OCI-LY7 (cell line): ENCODE results near the gene TMC8. TPM values are rescaled to one million over a fixed set of nuclear protein-coding genes. Genes with fewer than 3 reads are reported as not detected.
A peak's percentile ranks its signal among the peaks of the same experiment; 100 is the strongest.

ENCODE experiments used
- BruUV-seq: library from RNA; stranded (reverse); fragments of 400-500 nt; replicated peaks from 2 replicates; lab custom pipeline; 2021; lab: Mats Ljungman, UMichigan
- CTCF ChIA-PET: fragments of 300-600 bp; sonication (Branson Sonifier 250); formaldehyde crosslinking; loops from one replicate; lab custom pipeline; 2022; ENCODE audit warnings: antibody characterized with exemption; ENCODE audit not compliant: unreplicated experiment; lab: Charles Lee
- POLR2A ChIA-PET: fragments of 300-600 bp; sonication (Branson Sonifier 250); formaldehyde crosslinking; loops from one replicate; lab custom pipeline; 2022; ENCODE audit warnings: antibody characterized with exemption; lab: Charles Lee
- DNase-seq: peaks from one replicate; pipeline ENCODE4 v3.0.0-alpha.2; 2015; ENCODE audit warnings: low spot score
- H2AFZ ChIP-seq: fragments of 200-600 bp; sonication (generic), shearing (Covaris generic); 2 replicates; pipeline ENCODE4 v1.6.1; 2014; ENCODE audit warnings: mild to moderate bottlenecking, antibody characterized with exemption, low read length, moderate library complexity
- H3K27ac ChIP-seq: fragments of 200-600 bp; sonication (generic); 2 replicates; pipeline ENCODE4 v1.5.1; 2014; ENCODE audit warnings: mixed run types, low read depth, mild to moderate bottlenecking, moderate library complexity, low read length, inconsistent platforms; ENCODE audit not compliant: poor library complexity, severe bottlenecking
- H3K36me3 ChIP-seq: fragments of 200-600 bp; sonication (generic); 2 replicates; pipeline ENCODE4 v1.6.1; 2014; ENCODE audit warnings: mild to moderate bottlenecking, antibody characterized with exemption, low read length, moderate library complexity, mixed read lengths; ENCODE audit not compliant: insufficient read depth
- H3K4me1 ChIP-seq: fragments of 200-600 bp; sonication (generic); 2 replicates; pipeline ENCODE4 v1.5.1; 2014; ENCODE audit warnings: mild to moderate bottlenecking, low read length; ENCODE audit not compliant: insufficient read depth, poor library complexity, severe bottlenecking
- H3K4me2 ChIP-seq: fragments of 200-600 bp; sonication (generic); 2 replicates; pipeline ENCODE4 v1.6.1; 2014; ENCODE audit warnings: mild to moderate bottlenecking, low read length
- H3K4me3 ChIP-seq: fragments of 200-600 bp; sonication (generic); 2 replicates; pipeline ENCODE4 v1.5.1; 2014; ENCODE audit warnings: mild to moderate bottlenecking, low read depth, low read length; ENCODE audit not compliant: poor library complexity, severe bottlenecking
- H3K79me2 ChIP-seq: fragments of 200-600 bp; sonication (generic); 2 replicates; pipeline ENCODE4 v1.6.1; 2016; ENCODE audit warnings: low read depth, mild to moderate bottlenecking, low read length, moderate library complexity, mixed read lengths; ENCODE audit not compliant: insufficient read depth
- H3K9me2 ChIP-seq: fragments of 200-600 bp; sonication (generic); 2 replicates; pipeline ENCODE4 v1.6.1; 2016; ENCODE audit warnings: mild to moderate bottlenecking, low read length, mixed read lengths; ENCODE audit not compliant: insufficient read depth
- H3K9me3 ChIP-seq: fragments of 200-600 bp; sonication (generic); 2 replicates; pipeline ENCODE4 v1.6.1; 2014; ENCODE audit warnings: mild to moderate bottlenecking, mixed run types, low read length, mixed read lengths
- H4K20me1 ChIP-seq: fragments of 200-600 bp; sonication (generic); 2 replicates; pipeline ENCODE4 v1.6.1; 2014; ENCODE audit warnings: mild to moderate bottlenecking, antibody characterized with exemption, low read length, moderate library complexity, mixed read lengths; ENCODE audit not compliant: insufficient read depth
- EZH2phosphoT487 ChIP-seq: fragments of 200-600 bp; sonication (generic); IDR thresholded peaks from 2 replicates; pipeline ENCODE4 v1.6.1; 2018; ENCODE audit warnings: low read depth, borderline replicate concordance, mild to moderate bottlenecking, mixed run types, antibody characterized with exemption, low read length, moderate library complexity, mixed read lengths
- intact Hi-C: fragments of 100-400 bp; cut with micrococcal nuclease; formaldehyde crosslinking; loops from one replicate; pipeline ENCODE4 v1.10.0; 2022; ENCODE audit not compliant: unreplicated experiment
- total RNA-seq, 2 experiments: library from RNA; depleted of rRNA in 1 of 2; stranded (reverse); fragments of >200 nt in 1 of 2; shearing (Covaris generic) in 1 of 2; gene quantifications; 2 replicates each; pipeline ENCODE4 v1.2.3, GENCODE V29; 2014 to 2022
- TF ChIP-seq, protein P1 (sequence below): fragments of 200-600 bp; sonication (generic); conservative IDR thresholded peaks from 2 replicates; pipeline ENCODE4 v1.5.1; 2014; ENCODE audit warnings: mild to moderate bottlenecking, antibody characterized with exemption, low read length, moderate library complexity, mixed read lengths

TMC8 gene
- total RNA-seq, 2 experiments from 2014 or later: 83.8 to 236 TPM

DNA sequence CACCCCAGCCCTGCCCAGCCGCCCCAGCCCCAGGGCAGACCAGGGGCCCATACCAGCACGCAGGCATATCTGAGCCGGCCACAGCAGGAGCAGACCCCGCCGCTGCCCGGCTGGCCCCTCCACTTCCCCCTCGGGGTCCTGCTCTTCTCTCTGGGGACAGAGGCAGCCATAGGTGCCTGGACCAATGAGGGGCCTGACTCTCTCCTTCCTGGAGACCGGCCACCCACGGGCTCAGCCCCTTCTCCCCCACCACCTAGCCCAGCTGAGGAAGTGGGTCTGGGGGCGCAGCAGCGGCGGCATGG, 5.8 kb upstream of the TMC8 start:
- Histone ChIP-seq H3K4me1 (peaks cover 72% of the 10 kb centered on the region), H4K20me1 (no peaks in the 10 kb centered on the region), H3K27ac (peak overlapping the region; percentile 91), H3K9me2 (no peaks in the 10 kb centered on the region), H3K79me2 (peaks cover 7% of the 10 kb centered on the region; the same call in 1 of the 2 replicates), H3K36me3 (peaks cover 41% of the 10 kb centered on the region), H3K9me3 (no peaks in the 10 kb centered on the region), H2AFZ (peak overlapping the region; percentile 17; the same call in 1 of the 2 replicates), H3K4me2 (peak overlapping the region; percentile 96), H3K4me3 (peak overlapping the region; percentile 81)
- intact Hi-C loops: loop anchor here (2.0 to 5.0 kb wide), 2 partner anchors 62 to 677 kb away; partner anchors contain the start of genes AFMID and TK1
- ChIA-PET CTCF (interaction anchor here (0.7 to 1.2 kb wide), 3 partner anchors 13 to 61 kb away, joined by 3 to 6 read pairs (median 5); no protein-coding TSS in a partner anchor), POLR2A (interaction anchor here (0.6 to 1.6 kb wide), 6 partner anchors 28 to 166 kb away, joined by 3 to 5 read pairs (median 4); partner anchors contain the start of gene TNRC6C)
- BruUV-seq: no TSS peak
- no peak for DNase-seq
- TF ChIP-seq, protein P1, sequence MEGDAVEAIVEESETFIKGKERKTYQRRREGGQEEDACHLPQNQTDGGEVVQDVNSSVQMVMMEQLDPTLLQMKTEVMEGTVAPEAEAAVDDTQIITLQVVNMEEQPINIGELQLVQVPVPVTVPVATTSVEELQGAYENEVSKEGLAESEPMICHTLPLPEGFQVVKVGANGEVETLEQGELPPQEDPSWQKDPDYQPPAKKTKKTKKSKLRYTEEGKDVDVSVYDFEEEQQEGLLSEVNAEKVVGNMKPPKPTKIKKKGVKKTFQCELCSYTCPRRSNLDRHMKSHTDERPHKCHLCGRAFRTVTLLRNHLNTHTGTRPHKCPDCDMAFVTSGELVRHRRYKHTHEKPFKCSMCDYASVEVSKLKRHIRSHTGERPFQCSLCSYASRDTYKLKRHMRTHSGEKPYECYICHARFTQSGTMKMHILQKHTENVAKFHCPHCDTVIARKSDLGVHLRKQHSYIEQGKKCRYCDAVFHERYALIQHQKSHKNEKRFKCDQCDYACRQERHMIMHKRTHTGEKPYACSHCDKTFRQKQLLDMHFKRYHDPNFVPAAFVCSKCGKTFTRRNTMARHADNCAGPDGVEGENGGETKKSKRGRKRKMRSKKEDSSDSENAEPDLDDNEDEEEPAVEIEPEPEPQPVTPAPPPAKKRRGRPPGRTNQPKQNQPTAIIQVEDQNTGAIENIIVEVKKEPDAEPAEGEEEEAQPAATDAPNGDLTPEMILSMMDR: no peak
- TF ChIP-seq EZH2phosphoT487: no peak

DNA sequence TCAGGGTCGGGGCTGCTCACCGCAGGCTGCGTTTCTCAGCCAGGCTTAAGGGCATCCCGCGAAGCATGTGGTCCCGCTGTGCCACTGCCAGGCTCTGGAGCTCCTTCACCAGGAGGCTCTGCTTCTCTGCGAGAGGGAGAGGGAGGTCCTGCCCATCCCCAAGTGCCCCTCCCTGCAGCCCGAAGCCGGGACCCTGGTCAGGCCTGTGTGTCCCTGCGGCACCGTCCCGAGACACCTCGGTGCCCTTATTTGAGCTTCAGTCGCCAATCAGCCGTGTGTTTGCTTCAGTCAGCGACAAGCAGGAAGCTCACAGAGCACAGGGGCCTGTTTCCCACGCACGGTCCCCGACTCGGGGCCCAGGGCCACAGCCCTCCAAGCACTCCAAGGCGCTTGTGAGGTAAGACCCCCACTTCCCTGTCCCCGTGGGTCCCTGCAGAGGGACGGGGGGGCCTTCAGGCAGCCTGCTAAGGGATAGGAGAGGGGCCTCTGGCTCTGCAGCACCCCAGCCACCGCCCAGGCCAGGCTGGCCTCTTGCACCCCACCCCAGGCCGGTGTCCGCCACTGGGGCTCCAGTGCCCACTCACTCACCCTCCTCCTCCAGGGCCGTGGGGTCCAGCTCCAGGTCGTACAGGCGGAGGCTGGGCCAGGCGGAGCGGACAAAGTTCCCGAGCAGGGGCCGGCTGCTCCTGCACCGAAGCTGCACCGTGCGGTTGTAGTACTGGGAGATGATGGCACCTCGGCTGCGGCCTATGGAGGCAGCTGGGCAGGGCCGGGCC, 5.2 kb upstream of the TMC8 start:
- CTCF ChIA-PET: interaction anchor here (0.6 to 1.2 kb wide), 4 partner anchors 11 to 61 kb away, joined by 3 to 6 read pairs (median 4); no protein-coding TSS in a partner anchor
- TF ChIP-seq, protein P1: no peak
- no peak for TF ChIP-seq EZH2phosphoT487
- Histone ChIP-seq H3K9me2 (no peaks in the 10 kb centered on the region), H3K79me2 (peaks cover 7% of the 10 kb centered on the region; the same call in 1 of the 2 replicates), H4K20me1 (no peaks in the 10 kb centered on the region), H3K4me3 (peak overlapping the region; percentile 81), H3K4me1 (peaks cover 77% of the 10 kb centered on the region), H3K4me2 (peak overlapping the region; percentile 96), H3K27ac (peak overlapping the region; percentile 91), H3K9me3 (no peaks in the 10 kb centered on the region), H2AFZ (peak overlapping the region; percentile 17; the same call in 1 of the 2 replicates), H3K36me3 (peaks cover 40% of the 10 kb centered on the region)
- BruUV-seq: no TSS peak
- POLR2A ChIA-PET: interaction anchor here (0.8 to 1.6 kb wide), 5 partner anchors 27 to 167 kb away, joined by 3 to 5 read pairs (median 4); partner anchors contain the start of gene TNRC6C
- intact Hi-C loops: loop anchor here (2.0 to 5.0 kb wide), 2 partner anchors 61 to 678 kb away; partner anchors contain the start of genes AFMID and TK1
- peak; percentile 70 for DNase-seq
